Endothelial cell of umbilical vein (primary cell): ENCODE measurements around the gene PRRX1. TPM values are rescaled to one million over a fixed set of nuclear protein-coding genes. Genes with fewer than 3 reads are reported as not detected.

Experiments
- BruUV-seq: library from RNA; stranded (reverse); fragments of 400-500 nt; replicated peaks from 2 replicates; lab custom pipeline; 2021; lab: Mats Ljungman, UMichigan
- CTCF ChIA-PET: fragments of 300-600, 350-600 bp; sonication (Branson Sonifier 250); formaldehyde crosslinking; loops from one replicate; lab custom pipeline; 2021; ENCODE audit warnings: antibody characterized with exemption, inconsistent platforms; lab: Charles Lee
- POLR2A ChIA-PET: fragments of 300-600, 350-600 bp; sonication (Branson Sonifier 250); formaldehyde crosslinking; loops from one replicate; lab custom pipeline; 2021; ENCODE audit warnings: antibody characterized with exemption, inconsistent platforms; lab: Charles Lee
- DNase-seq: peaks from one replicate; pipeline ENCODE4 v3.0.0-alpha.2; 2011; ENCODE audit warnings: low read depth, low spot score
- FAIRE-seq: peaks from 2 replicates; lab custom pipeline; 2011; peaks lifted over from hg19 to GRCh38; lab: Jason Lieb, UNC
- H2AFZ ChIP-seq: 2 replicates; pipeline ENCODE4 v1.6.0; 2012; ENCODE audit warnings: low read depth, low read length, control low read depth, inconsistent platforms
- H3K27ac ChIP-seq: 2 replicates; pipeline ENCODE4 v1.5.1; 2011; ENCODE audit warnings: low read depth, mild to moderate bottlenecking, control low read depth, low read length, moderate library complexity; ENCODE audit not compliant: insufficient read depth
- H3K27me3 ChIP-seq, 2 experiments: 2 replicates each; pipeline versions ENCODE4 v1.6.0 to v1.6.1; 2011; ENCODE audit warnings: low read length in 2 of 2, mixed read lengths in 1 of 2; ENCODE audit not compliant: control insufficient read depth in 2 of 2, insufficient read depth in 2 of 2
- H3K36me3 ChIP-seq, 2 experiments: 2 replicates in 1 of 2; 3 replicates in 1 of 2; pipeline ENCODE4 v1.5.1; 2011; ENCODE audit warnings: low read length in 2 of 2, mild to moderate bottlenecking in 1 of 2, moderate library complexity in 1 of 2; ENCODE audit not compliant: control insufficient read depth in 2 of 2, insufficient read depth in 2 of 2; ENCODE audit errors: extremely low read depth in 1 of 2
- H3K4me1 ChIP-seq: 3 replicates; pipeline ENCODE4 v1.5.1; 2011; ENCODE audit warnings: mild to moderate bottlenecking, low read length; ENCODE audit not compliant: control insufficient read depth, insufficient read depth; ENCODE audit errors: extremely low read depth
- H3K4me2 ChIP-seq: 2 replicates; pipeline ENCODE4 v1.6.1; 2011; ENCODE audit warnings: low read length, control low read depth, mixed read lengths; ENCODE audit not compliant: insufficient read depth
- H3K4me3 ChIP-seq, 3 experiments: fragments of 200-600 bp in 1 of 3; sonication (generic), shearing (Covaris generic) in 1 of 3; replicated peaks in 1 of 3; 2 replicates each; pipeline ENCODE4 v1.5.1; 2011 to 2016; ENCODE audit warnings: control low read depth in 3 of 3, low read length in 3 of 3, mild to moderate bottlenecking in 2 of 3, inconsistent platforms in 1 of 3, low read depth in 1 of 3, moderate library complexity in 1 of 3; ENCODE audit not compliant: insufficient read depth in 1 of 3
- H3K79me2 ChIP-seq: 2 replicates; pipeline ENCODE4 v1.6.0; 2012; ENCODE audit warnings: low read length, inconsistent platforms; ENCODE audit not compliant: control insufficient read depth, insufficient read depth
- H3K9ac ChIP-seq: replicated peaks from 2 replicates; pipeline ENCODE3; 2011; ENCODE audit warnings: low read length, control low read depth; ENCODE audit not compliant: insufficient read depth; ENCODE audit errors: extremely low read depth
- H3K9me1 ChIP-seq: replicated peaks from 3 replicates; pipeline ENCODE4 v1.6.0; 2011; ENCODE audit warnings: mild to moderate bottlenecking, low read length; ENCODE audit not compliant: control insufficient read depth, insufficient read depth; ENCODE audit errors: extremely low read depth
- H3K9me3 ChIP-seq: replicated peaks from 2 replicates; pipeline ENCODE4 v1.5.1; 2012; ENCODE audit warnings: low read length, inconsistent platforms; ENCODE audit not compliant: control insufficient read depth, insufficient read depth
- H4K20me1 ChIP-seq: replicated peaks from 2 replicates; pipeline ENCODE3; 2011; ENCODE audit warnings: mild to moderate bottlenecking, low read length; ENCODE audit not compliant: control insufficient read depth, insufficient read depth; ENCODE audit errors: extremely low read depth
- EZH2 ChIP-seq: IDR thresholded peaks from 2 replicates; pipeline ENCODE4 v1.6.1; 2012; ENCODE audit warnings: borderline replicate concordance, low read depth, mild to moderate bottlenecking, moderate library complexity, low read length, inconsistent platforms; ENCODE audit not compliant: severe bottlenecking
- dilution Hi-C: fragments of 300-500 bp; cut with MboI; formaldehyde crosslinking; loops from one replicate; pipeline ENCODE4 v1.15.0; 2019; ENCODE audit warnings: low sequenced_read_pairs; ENCODE audit not compliant: extremely low pct_ligation_motif_present
- intact Hi-C: fragments of 100-400 bp; cut with micrococcal nuclease; formaldehyde crosslinking; loops from one replicate; pipeline ENCODE4 v1.10.0; 2022
- polyA plus RNA-seq, 4 experiments: library from polyadenylated mRNA; depleted of rRNA in 3 of 4; stranded (reverse) in 3 of 4; unstranded in 1 of 4; fragments of >200 nt; gene quantifications; 2 replicates each; pipeline versions ENCODE4 v1.2.1 to v1.2.3, GENCODE V29; 2011 to 2012; ENCODE audit warnings: missing spikeins in 1 of 4
- total RNA-seq: library from RNA; stranded (reverse); gene quantifications from 2 replicates; pipeline ENCODE4 v1.2.3, GENCODE V29; 2021
- TF ChIP-seq, protein P1 (sequence below): IDR thresholded peaks from 2 replicates; pipeline ENCODE4 v1.6.1; 2011; ENCODE audit not compliant: insufficient read depth, insufficient read length

PRRX1 gene
- total and polyA plus RNA-seq, 2 donors (not counting 3 experiments of a cell fraction or from before 2014, with no cell fraction given), result 0.03 TPM; not detected in 1

DNA sequence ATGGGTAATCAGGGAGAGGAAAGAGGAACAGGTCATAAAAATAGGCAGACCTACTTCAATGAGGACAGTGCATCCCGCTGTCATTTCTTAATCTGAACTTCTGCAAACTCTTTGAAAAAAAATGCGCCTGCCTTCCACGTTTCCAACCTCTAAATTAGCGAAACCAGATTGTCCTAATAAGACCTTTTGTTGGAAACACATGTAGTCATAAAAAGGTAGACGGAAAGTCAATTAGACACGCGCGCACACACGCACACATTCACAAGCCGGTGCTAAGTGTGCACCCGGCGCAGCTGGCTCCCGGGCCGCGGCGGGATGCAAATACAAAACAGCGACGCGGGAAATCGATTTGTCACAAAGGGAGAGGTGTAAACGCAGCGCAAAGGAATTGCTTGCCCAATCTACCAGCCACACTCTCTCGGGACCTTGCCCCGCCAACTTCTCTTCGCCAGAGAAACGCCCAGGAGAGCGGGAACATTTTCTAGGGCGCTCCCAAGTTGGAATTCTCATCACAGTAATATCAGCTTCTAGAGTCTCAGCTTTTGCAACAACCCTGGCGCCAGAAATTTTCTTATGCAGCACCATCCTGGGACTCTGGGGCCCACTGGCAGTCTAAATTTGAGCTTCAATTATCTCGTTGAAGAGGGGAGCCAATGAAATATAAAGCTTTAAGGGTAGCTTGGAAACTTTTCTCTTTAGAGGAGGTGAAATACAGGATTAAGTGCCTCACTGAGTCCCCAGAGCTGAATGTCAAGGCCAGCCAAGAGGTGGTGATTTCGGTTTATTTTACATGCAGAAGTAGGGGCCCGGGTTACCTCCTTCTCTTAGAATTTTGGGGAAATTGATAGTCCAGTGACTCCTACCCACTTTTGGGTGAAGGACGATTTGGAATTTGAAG, 4.5 kb downstream of the PRRX1 start:
- dilution Hi-C loops, result no loop called here

DNA sequence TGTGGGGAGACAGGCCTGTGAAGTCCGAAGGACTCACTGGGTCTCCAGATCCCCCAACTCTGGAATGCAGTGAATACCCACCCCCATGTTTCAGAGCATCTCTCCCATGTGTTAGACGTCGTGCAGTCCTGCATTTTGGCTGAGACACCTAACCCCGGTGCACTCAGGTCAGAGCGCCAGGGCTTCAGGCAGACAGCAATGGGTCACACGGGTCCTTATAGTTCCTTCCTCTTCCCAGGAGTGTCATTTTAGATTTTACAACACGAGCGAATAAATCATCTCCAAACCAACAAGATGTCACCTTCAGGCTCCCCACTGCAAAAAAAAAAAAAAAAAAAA, 5.1 kb downstream of the PRRX1 start:
- ChIA-PET POLR2A (no interaction called here), CTCF (interaction anchor here (1.3 to 7.8 kb wide), 2 partner anchors 20 to 259 kb away, joined by 5 to 45 read pairs; no protein-coding TSS in a partner anchor)
- Histone ChIP-seq H3K79me2 (no peaks in the 10 kb centered on the region), H3K9me3 (no peaks in the 10 kb centered on the region), H3K9me1 (no peaks in the 10 kb centered on the region), H3K4me2 (no peak overlapping the region), H3K27ac (no peak overlapping the region), H3K4me1 (peaks cover 6% of the 10 kb centered on the region), H3K27me3 (peaks cover 26 to 30% of the 10 kb centered on the region in 2 experiments), H2AFZ (no peak overlapping the region), H3K36me3 (no peaks in the 10 kb centered on the region), H3K9ac (no peak overlapping the region), H3K4me3 (no peak overlapping the region), H4K20me1 (no peaks in the 10 kb centered on the region)
- no TSS peak for BruUV-seq
- dilution Hi-C loops, result no loop called here
- intact Hi-C loops, result loop anchor here (10.0 kb wide), 3 partner anchors 234 to 654 kb away; partner anchors contain the start of gene KIFAP3
- peak; percentile 13 for TF ChIP-seq EZH2
- TF ChIP-seq, protein P1, sequence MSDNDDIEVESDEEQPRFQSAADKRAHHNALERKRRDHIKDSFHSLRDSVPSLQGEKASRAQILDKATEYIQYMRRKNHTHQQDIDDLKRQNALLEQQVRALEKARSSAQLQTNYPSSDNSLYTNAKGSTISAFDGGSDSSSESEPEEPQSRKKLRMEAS, result no peak
- DNase-seq, result no peak
- FAIRE-seq, result no peak

More for the DNA sequence above, 4.5 kb downstream of the PRRX1 start:
- CTCF ChIA-PET, result interaction anchor here (1.6 to 7.8 kb wide), 2 partner anchors 21 to 259 kb away, joined by 3 to 45 read pairs; no protein-coding TSS in a partner anchor
- Histone ChIP-seq H3K4me1 (peaks cover 7% of the 10 kb centered on the region), H3K36me3 (no peaks in the 10 kb centered on the region), H3K27ac (no peak overlapping the region), H3K9me3 (no peaks in the 10 kb centered on the region), H3K9ac (no peak overlapping the region), H3K4me2 (no peak overlapping the region), H3K4me3 (no peak overlapping the region), H3K9me1 (no peaks in the 10 kb centered on the region), H2AFZ (no peak overlapping the region), H4K20me1 (no peaks in the 10 kb centered on the region), H3K27me3 (peaks cover 32% of the 10 kb centered on the region in 2 experiments), H3K79me2 (no peaks in the 10 kb centered on the region)
- POLR2A ChIA-PET, result no interaction called here
- BruUV-seq, result no TSS peak
- DNase-seq (no peak), FAIRE-seq (no peak)
- TF ChIP-seq, protein P1, result no peak
- TF ChIP-seq EZH2, result peak; percentile 29
- intact Hi-C loops, result loop anchor here (10.0 kb wide), 3 partner anchors 234 to 654 kb away; partner anchors contain the start of gene KIFAP3
